ENCODE measurements around the gene ZNF486.
A peak's percentile ranks its signal among the peaks of the same experiment; 100 is the strongest.
"Not testable (repeated sequence)": the region's sequence is repeated elsewhere in the genome, so short reads cannot be mapped to it uniquely, and the experiment has no call there.

Gene ZNF486

DNA sequence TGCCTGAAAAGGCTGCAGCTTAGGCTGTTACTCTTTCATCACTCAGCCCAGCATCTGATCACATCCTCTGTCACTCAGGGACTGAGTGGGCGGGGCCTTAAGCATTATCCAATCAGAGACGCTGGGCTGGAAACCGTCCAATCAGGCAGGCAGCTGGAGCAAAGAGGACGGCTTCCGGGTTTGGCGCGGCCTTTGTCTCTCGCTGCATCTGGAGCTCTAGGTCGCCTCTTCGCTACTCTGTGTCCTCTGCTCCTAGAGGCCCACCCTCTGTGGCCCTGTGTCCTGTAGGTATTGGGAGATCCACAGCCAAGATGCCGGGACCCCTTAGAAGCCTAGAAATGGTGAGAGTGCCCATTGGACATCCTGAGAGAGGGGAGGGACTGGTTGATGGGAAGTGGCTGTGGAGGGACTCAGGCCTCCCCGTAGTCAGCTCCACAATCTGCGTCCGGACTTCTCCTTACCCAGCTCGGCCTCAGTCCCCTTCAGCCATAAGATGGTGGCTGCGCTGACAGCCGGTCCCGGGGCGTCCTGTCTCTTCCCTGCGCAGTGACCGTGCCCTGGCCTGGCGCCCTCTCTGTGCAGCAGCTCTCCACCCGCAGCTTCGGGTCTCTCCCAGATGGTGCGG, at the start of gene ZNF486:
Gene ZNF486, plus strand, starts transcription at position 195 of the 625 bp plus-strand sequence. Its CDS starts 117 bp downstream, at position 312.
- peak; percentile 98 for DNase-seq

DNA sequence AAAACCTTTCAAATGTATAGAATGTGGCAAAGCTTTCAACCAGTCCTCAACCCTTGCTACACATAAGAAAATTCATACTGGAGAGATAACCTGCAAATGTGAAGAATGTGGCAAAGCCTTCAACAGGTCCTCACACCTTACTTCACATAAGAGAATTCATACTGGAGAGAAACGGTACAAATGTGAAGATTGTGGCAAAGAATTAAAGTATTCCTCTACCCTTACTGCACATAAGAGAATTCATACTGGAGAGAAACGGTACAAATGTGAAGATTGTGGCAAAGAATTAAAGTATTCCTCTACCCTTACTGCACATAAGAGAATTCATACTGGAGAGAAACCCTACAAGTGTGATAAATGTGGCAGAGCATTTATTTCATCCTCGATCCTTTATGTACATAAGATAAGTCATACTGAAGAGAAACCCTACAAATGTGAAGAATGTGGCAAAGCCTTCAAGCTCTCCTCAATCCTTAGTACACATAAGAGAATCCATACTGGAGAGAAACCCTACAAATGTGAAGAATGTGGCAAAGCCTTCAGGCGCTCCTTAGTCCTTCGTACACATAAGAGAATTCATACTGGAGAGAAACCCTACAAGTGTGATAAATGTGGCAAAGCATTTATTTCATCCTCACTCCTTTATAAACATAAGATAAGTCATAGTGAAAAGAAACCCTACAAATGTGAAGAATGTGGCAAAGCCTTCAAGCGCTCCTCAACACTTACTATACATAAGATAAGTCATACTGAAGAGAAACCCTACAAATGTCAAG, 48.8 kb upstream of the ZNF486 start:
- not testable (repeated sequence) for DNase-seq

DNA sequence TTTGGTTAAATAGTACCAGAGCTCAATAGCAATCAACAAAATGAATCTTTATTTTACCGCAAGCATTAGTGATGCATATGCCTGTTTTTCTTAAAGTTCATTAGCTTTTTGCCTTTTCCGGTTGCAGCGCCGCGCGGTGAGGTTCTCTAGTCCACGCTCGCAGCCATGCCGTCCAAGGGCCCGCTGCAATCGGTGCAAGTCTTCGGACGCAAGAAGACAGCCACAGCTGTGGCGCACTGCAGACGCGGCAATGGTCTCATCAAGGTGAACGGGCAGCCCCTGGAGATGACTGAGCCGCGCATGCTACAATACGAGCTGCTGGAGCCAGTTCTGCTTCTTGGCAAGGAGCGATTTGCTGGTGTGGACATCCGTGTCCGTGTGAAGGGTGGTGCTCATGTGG, 42.1 kb upstream of the ZNF486 start:
- DNase-seq = no peak

DNA sequence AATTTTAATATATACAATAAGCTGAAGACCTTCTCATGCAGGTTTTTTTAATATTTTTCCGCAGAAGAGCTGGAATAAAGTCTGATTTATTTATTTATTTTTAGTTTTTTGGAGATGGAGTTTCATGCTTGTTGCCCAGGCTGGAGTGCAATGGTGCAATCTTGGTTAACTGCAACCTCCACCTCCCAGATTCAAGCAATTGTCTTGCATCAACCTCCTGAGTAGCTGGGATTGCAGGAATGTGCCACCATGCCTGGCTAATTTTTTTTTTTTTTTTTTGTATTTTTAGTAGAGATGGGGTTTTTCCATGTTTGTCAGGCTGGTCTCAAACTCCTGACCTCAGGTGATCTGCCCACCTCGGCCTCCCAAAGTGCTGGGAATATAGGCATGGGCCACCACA, 34.1 kb upstream of the ZNF486 start:
- not testable (repeated sequence) for DNase-seq

DNA sequence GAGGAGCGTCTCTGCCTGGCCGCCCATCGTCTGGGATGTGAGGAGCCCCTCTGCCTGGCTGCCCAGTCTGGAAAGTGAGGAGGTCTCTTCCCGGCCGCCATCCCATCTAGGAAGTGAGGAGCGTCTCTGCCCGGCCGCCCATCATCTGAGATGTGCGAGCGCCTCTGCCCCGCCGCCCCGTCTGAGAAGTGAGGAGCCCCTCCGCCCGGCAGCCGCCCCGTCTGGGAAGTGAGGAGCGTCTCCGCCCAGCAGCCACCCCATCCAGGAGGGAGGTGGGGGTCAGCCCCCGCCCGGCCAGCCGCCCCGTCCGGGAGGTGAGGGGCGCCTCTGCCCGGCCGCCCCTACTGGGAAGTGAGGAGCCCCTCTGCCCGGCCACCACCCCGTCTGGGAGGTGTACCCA, 29.3 kb upstream of the ZNF486 start:
- not testable (repeated sequence) for DNase-seq

DNA sequence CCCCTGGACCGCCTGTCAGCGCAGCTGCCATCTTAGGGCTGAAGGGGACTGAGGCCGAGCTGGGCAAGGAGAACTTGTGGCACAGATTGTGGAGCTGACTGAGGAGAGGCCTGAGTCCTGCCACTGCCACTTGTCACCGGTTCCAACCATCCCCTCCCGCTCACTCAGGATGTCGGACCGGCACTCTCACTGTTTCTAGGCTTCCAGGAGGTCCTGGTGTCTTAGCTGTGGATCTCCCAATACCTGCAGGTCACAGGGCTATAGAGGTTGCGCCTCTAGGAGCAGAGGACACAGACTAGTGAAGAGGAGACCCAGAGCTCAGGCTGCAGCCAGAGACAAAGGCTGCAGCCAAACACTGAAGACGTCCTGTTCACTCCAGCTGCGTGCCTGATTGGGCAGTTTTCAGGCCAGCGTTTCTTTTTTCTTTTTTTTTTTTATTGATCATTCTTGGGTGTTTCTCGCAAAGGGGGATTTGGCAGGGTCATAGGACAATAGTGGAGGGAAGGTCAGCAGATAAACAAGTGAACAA, 15.3 kb upstream of the ZNF486 start:
- DNase-seq = no peak

DNA sequence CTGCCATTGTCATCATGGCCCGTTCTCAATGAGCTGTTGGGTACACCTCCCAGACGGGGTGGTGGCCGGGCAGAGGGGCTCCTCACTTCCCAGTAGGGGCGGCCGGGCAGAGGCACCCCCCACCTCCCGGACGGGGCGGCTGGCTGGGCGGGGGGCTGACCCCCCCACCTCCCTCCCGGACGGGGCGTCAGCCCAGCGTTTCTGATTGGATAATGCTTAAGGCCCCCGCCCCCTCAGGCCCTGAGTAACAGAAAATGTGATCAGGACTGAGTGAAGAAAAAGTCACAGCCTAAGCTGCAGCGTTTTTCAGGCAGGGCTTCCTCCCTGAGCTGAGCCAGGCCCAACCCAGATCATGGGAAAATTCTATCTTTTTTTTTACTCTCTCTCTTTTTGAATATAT, 14.5 kb upstream of the ZNF486 start:
- DNase-seq = not testable (repeated sequence)

DNA sequence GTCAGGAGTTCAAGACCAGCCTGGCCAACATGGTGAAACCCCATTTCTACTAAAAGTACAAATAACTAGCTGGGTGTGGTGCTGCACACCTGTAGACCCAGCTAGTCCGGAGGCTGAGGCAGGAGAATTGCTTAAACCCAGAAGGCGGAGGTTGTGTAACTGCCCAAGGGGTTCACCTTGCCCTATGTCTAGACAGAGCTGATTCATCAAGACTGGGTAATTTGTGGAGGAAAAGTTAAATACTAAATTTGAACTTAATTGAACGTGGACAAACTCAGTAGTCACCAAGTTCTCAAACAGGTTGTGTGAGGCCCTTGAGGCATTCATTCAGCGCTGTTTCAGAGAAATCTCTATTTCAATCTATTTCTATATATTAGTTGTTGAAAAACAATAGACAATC, 13.7 kb upstream of the ZNF486 start:
- no peak for DNase-seq

DNA sequence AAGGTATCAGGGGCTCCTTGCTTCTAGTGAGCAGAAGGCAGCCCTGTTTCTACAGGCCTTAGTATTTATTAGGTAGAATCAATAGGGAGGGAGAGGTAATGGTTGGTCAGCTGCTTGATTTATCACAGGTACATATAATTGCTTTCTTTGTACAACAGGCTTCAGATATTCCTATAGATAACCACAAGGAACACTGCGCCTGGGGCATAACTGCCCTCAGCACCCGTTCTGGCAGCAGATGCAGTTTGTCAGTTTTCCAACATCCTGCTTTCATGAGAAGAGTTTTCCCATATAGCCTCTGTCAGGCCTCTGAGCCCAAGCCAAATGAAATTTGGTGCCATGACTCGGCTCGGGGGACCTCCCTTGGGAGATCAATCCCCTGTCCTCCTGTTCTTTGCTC, 12.4 kb upstream of the ZNF486 start:
- no peak for DNase-seq

DNA sequence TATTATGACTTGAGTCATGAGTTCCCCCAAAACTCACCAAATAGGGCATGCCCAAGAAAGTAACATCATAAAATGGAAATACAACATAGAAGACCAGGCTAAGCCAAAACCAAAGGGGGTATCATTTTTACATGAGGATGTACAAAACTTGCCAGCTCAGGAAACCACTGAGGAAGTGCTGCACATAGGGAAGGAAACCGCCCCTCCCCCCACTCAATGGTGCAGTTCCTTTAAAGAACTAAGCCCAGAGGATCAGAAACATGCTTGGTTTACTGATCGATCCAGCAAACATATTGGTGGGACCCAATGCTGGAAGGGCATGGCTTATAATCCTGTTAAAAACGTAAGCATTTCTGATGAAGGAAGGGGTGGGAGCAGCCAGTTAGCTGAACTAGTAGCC, 4.2 kb upstream of the ZNF486 start:
- DNase-seq = no peak

DNA sequence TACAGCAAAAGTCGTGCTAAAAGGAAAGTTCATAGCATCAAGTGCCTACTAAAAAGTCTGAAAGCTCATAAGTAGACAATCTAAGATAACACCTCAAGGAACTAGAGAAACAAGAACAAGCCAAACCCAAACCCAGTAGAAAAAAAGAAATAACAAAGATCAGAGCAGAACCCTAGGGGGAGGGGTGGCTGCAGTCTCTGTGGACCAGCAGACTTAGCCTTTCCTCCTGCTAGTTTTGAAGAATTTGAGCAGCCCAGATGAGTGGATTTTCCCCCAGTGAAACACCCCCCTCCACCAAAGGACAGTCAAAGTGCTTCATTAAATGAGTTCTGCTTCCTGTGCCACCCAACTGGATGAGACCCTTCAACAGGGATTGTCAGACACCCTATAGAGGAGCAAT, 2.6 kb upstream of the ZNF486 start:
- DNase-seq = no peak

DNA sequence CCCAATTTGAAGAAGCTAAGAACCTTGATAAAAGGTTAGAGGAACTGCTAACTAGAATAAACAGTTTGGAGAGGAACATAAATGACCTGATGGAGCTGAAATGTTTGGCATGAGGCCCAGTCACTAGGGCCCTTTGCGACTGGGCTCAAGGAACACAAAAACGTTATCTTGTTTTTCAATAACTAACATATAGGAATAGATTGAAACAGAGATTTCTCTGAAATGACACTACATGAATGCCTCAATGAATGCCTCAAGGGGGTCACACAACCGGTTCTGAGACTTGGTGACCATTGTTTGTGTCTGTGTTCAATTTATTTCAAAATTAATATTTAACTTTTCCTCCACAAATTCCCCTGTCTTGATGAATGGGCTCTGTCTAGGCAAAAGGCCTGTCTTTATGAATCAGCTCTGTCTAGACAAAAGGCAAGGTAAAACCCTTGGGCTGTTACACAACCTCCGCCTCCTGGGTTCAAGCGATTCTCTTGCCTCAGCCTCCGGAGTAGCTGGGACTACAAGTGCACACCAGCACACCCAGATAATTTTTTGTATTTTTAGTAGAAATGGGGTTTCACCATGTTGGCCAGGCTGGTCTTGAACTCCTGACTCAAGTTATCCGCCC, 932 bp upstream of the ZNF486 start:
- no peak for DNase-seq

DNA sequence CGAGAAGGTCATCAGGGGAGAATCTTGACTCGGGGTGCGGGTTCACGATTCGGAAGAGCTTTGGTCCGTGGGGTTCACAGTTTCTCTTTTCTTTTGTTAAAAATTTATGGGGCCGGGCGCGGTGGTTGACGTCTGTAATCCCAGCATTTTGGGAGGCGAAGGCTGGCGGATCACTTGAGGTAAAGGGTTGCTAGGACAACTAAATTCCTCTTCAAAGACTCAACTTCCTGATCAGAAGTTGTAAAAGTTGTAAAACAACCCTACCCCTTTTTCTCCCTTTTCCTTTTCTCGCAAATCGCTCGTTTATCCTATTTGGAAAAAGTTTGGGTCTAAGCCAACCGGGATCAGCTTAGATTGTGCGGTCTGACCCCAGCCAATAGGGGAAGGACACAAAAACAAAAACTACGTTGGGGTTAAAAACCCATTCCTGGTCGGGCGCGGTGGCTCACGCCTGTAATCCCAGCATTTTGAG, 673 bp downstream of the ZNF486 start:
- peak; percentile 61 for DNase-seq

DNA sequence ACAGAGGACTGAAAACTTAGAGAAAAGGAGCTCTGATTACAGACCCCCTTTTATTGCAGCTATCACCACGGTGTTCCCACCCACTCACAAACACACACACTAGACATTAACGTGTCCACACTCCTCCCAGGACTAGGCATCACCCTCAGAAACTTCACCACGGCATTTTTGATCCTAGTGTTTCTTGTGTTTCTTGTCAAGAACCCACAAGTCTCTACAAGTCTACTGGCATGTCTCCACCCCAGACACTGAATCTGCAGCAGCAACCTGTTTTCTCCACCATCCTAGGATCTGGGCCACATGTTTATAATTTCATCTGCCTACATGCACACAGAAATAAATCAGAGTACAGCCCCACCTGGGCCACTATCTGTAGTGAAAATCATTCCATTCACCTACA, 4.3 kb downstream of the ZNF486 start:
- no peak for DNase-seq

DNA sequence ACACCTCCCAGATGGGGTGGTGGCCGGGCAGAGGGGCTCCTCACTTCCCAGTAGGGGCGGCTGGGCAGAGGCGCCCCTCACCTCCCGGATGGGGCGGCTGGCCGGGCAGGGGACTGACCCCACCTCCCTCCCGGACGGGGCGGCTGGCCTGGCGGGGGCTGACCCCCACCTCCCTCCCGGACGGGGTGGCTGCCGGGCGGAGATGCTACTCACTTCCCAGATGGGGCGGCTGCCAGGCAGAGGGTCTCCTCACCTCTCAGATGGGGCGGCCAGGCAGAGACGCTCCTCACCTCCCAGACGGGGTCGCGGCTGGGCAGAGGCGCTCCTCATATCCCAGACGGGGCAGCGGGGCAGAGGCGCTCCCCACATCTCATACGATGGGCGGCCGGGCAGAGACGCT, 8.8 kb downstream of the ZNF486 start:
- DNase-seq = not testable (repeated sequence)

DNA sequence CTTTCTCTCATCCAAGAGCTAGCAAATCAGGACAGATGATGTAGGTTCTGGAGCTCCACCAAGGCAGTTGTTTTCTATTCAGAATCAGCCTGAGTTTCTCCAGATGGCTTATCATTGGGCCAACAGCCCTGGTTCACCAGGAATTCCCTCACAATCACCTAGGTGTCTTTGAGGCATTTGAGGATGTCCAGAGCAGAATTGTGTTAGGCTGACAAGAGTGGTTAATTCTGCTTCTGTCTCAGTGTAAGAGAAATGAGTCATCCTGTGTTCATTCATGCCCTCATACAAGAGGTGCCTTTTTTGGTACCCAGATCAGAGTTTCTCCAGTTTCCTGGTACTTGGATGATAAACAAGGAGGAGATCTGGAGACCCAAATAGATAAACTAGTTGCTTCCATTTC, 12.9 kb downstream of the ZNF486 start:
- DNase-seq = not testable (repeated sequence)

DNA sequence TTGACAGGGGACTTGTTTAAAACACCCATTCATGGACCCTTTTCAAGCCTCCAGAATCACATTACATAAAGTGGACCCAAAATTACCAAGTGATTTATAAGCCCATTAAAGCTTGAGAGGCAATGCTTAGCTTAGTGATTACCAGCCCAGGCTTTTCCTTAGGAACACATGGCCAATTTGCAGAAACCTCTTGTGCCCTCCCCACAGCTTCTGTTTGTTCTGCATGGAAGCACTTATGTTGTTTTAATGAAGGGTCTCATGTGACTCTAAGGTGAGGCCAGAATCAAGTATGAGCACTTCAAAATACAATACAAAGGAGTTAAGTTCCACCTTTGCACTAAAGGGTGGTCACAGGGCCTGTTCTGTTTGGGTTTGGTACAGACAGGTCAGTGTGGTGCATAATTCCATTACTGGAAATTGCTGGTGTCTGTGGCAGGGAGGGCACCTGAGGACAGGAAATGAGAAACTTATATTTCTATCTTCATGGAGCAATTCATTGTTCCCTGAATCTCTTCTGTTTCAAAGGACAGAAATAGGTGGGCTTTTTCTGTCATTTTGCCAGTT, 15.3 kb downstream of the ZNF486 start:
- DNase-seq = no peak

DNA sequence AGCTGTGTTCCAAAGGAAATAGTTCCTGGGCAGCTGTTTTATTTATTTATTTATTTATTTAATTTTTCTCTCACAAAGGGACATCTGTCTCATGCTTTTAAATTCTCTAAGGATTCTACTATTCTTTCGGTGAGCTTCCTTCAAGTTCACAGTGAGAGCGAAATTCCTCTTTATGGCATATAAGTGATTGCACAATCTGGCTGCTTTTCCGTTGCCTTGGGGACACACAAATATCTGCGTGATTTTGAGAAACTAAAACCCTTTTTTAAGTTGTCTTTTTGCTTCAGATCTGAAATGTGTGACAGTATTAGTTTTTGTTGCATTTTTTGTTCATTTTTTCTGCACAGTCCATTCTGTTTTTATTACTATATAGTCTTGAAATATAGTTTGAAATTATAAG, 19.2 kb downstream of the ZNF486 start:
- no peak for DNase-seq

DNA sequence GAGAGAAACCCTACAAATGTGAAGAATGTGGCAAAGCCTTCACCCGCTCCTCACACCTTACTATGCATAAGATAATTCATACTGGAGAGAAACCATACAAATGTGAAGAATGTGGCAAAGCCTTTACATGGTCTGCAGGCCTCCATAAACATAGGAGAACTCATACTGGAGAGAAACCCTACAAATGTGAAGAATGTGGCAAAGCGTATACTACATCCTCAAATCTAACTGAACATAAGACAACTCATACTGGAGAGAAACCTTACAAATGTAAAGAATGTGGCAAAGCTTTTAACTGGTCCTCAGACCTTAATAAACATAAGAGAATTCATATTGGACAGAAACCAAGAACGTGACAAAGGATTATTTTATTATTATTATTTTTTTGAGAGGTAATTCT, 30.7 kb downstream of the ZNF486 start:
- no peak for DNase-seq

DNA sequence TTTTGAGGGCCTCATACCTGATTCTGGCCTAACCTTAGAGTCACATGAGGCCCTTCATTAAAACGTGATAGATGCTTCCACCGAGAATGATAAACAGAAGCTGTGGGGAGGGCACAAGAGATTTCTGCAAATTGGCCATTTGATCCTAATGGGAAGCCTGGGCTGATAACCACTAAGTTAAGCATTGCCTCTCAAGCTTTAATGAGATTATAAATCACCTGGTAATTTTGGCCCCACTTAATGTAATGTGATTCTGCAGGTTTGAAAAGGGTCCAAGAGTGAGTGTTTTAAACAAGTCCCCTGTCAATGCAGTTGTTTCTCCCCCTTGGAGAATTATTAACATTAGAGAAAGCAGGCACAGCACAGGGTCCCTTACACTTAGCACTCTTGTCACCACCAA, 42.0 kb downstream of the ZNF486 start:
- no peak for DNase-seq

DNA sequence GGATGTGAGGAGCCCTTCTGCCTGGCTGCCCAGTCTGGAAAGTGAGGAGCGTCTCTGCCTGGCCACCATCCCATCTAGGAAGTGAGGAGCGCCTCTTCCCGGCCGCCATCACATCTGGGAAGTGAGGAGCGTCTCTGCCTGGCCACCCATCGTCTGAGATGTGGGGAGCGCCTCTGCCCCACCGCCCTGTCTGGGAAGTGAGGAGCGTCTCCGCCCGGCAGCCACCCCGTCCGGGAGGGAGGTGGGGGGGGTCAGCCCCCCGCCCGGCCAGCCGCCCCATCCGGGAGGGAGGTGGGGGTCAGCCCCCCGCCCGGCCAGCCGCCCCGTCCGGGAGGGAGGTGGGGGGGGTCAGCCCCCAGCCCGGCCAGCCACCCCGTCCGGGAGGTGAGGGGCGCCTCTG, 47.4 kb downstream of the ZNF486 start:
- DNase-seq = not testable (repeated sequence)

DNA sequence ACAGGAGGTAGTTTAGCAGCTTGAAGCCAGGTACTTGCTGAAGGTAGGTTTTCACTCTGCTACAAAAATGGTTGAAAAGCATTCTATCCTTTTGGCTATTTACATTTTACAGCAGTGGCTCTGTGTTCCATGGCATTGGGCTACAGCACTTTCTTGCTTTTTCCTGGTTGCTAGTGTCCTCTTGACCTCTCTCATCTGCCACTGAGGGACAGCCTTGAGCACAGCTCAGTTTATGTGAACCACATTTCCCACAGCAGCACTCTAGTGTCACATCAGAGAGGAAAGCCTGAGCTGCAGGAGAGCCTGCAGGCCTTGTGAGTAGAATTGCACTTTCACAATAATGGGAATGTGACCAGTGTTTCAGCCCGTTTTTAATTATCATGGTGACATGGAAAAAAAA, 54.6 kb downstream of the ZNF486 start:
- not testable (repeated sequence) for DNase-seq

DNA sequence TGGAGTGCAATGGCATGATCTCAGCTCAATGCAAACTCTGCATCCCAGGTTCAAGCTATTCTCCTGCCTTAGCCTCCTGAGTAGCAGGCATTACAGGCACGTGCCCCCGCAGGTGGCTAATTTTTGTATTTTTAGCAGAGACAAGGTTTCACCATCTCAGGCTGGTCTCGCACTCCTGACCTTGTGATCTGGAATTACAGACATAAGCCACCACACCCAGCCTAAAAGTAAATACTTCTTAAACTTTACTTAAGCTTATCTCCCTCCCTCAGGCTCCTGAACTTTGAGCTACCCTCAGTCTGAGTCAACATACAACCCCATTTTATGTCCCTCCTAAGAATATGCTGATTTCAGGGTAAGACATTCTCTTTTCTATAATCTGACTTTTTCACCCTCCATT, 66.1 kb downstream of the ZNF486 start:
- DNase-seq = no peak

DNA sequence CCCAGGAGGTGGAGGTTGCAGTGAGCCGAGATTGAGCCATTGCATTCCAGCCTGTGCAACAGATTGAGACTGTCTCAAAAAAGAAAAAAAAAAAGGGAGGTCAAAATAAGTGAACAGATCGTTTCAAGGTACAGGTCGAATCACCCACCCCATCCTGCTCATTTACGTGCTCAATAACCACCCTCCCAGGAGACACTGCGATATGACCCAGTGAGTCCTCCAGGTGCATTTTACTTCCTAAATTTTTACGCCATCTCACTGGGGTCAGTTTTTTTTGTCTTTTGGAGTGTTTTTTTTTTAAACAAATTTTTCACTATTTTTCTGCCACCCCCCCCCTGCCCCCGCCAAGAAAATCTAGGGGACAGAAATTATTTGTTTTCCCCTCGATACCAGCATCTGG, 68.1 kb downstream of the ZNF486 start:
- DNase-seq = no peak

Data from fibroblast of skin of right biceps (primary cell).